HG03575 (cell line): Measurements from ENCODE around the gene FAM204A.

Source experiments
- ATAC-seq: cut with Tn5 transposase; IDR thresholded peaks from one replicate; pipeline ENCODE4 v1.9.1; 2021; ENCODE audit not compliant: unreplicated experiment, insufficient number of reproducible peaks, low FRiP score; ENCODE audit errors: extremely low read depth

FAM204A gene

DNA sequence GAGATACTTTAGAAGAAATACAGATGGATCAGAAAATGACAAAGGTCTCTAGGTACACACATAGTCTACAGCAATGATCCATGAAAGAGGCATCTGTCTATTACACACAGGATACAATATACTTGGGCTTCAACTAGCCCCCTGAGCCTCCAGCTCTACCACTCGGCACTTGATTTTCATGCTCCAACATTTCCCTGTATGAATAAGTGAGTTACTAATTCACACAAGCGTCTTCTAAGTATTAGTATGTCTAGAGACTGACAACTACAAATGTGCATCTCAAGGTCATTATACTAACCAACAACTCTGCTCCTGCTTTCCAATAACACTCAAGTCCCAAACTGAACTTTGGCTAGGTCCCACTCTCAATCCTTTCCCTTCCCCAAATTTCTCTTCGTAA, 8.3 kb downstream of the FAM204A start:
- no peak for ATAC-seq

DNA sequence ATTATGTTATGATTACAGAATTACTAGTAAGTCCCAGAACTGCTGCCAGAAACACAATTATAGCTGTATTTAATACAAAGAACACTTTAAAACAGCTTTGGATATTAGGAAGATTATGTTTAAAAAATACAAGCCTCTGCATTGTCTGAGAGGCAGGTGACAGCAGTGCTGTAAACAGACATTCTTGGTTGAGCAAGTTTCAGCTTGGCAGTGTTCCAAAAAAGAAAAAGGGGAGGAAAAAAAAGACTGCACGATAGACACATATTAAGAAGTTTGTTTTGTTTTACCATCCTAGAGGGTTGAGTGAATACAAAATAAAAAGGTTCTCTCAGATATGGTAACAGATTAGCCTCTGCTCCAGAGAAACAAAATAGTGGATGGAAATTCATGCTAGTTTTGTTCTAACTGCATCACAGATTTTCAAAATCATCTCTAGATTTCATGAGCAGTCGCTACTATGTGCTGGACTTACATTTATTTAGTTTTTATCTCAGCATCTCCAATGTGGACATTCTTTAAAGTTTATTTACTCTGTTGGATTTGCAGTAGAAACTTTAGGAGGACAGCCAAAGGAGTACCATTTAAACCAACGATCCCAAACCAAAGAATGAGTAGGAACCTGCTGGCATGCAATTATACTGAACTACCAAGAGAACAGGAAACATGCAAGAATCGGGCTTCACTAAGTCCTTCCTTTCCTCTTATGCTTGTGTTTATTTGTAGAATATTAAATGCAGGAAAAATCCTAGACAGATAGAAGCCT, 9.0 kb downstream of the FAM204A start:
- no peak for ATAC-seq

GRCh38 chr10:118332236-118332635, 9.9 kb downstream of the FAM204A start:
- no peak for ATAC-seq

- no peak for ATAC-seq
Observed at GRCh38 chr10:118330295-118331076, 11.6 kb downstream of the FAM204A start.

DNA sequence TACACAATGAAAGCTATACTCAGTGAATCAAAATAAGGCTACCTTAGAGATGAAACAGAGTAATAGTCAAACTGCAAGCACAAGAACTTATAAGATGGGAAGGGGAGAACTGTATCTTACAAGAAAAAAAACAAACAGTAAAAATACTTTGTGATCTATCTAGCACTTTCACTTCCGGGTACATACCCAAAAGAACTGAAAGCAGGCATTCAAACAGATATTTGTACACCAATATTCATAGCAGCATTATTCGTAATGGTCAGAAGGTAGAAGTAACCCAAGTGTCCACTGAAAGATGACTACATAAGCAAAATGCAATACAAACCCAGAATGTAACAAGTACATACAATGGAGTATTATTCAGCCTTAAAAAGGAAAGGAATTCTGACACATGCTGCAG, 18.0 kb downstream of the FAM204A start:
- ATAC-seq: no peak

- ATAC-seq: no peak
Observed at GRCh38 chr10:118321724-118322575, 20.2 kb downstream of the FAM204A start.

DNA sequence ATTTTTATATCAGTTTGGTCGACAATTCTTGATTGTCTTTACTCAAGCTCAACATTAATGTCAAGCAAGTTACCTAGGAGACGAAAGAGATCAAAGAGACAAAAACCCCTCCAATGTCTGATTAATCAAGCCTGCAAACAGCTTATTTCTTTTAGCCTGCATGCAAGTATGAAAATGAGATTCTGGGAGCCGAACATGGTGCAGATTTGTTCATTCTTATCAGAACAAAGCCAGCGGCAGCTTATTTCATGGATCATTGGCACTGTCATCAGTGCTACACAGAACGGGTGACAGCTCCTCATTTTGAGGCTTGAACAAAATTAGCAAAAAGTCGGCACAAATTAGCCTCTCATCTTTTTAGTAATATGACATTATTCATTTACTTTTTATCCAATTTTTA, 26.5 kb downstream of the FAM204A start:
- ATAC-seq: no peak

DNA sequence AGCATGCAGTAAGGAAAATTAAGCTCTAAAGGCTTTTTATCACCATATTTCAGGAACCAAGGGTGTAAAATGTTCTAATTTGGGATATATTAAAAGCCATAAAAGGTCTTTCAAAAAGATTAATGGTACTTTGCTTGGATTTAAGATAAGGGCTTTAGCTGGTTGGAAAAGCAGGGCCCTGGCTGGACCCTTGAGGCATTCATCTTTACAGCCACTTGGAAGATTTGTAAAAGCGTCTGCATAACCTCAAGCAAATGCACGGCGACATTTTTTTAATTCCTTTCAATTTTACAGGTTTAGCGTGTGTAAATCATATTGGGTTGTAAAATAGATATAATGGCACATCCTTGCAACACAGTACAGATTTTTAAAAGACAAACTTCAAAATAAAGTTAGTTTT, 27.2 kb downstream of the FAM204A start:
- no peak for ATAC-seq

DNA sequence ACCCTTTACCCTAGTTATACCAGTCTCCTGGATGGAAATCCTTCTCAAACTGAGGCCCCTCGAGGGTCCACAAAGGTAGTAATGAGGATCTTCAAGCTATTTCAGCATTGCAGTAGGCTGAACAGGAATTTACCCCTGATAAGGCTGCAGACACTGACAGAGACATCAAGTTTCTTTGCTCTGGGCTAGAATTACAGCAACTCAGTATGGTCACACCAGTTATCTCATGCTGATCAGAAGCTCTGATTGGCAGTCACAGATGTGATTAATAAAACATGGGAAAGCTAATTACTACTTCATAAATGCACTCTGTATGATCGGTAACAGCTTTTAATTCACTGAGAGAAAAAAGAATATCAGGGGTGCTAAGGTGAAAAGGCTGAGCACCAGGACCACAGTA, 30.6 kb downstream of the FAM204A start:
- ATAC-seq: no peak

DNA sequence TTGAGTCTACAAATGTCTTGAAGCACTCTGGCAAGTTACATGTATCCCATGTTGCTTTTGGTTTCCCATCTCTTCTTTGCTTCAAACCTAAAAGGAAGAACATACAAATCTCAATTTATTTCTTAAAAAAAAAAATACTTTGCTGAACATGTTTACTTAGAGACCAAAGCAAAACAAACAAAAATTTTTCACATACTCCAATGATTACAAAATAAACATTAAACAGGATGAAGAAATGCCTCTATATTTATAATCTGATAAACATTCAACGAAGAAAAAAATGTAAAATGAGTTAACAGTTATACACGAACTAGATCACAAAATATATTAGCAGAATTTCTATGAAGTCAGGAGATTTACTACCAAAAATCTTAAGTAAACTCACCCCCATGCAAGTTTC, 31.3 kb downstream of the FAM204A start:
- no peak for ATAC-seq

GRCh38 chr10:118309911-118310310, 32.2 kb downstream of the FAM204A start:
- ATAC-seq: no peak

GRCh38 chr10:118308664-118309063, 33.5 kb downstream of the FAM204A start:
- no peak for ATAC-seq

DNA sequence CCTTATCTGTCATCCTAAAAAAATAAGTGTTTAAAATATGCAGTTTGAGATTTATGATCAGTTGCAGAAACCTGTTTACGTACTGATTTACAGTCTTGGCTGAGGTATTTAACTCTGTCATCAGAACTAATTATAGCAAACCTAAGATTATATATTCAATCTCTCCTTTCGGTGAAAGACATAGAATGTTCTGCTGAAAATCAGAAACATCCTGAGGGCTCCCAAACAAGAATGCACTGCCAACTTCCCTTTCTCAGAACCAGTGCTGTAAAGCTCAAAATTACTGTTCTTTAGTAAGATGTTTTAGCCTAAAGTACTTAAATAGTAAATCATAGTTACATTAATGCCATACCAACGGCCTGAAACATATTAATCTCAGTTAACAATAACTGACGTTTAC, 34.3 kb downstream of the FAM204A start:
- no peak for ATAC-seq

DNA sequence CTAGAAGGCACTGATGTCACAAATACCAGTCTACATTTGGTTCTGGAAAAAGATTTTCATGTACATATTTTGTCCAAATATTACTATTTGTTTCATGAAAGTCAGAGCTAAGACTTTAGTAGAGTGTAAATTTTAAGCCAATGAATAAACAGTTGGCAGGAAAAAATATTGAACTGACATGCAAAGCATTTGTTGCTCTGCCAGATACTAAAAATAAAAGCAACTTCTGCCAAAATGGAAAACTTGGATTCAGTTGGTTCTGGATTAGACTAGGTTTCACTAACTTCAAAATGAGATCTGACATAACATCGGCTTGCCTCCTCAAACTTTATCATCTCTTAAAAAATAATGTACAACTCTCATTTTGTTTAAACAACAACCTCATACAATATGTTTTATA, 34.9 kb downstream of the FAM204A start:
- ATAC-seq: no peak

- no peak for ATAC-seq
Observed at GRCh38 chr10:118305730-118306129, 36.4 kb downstream of the FAM204A start.

DNA sequence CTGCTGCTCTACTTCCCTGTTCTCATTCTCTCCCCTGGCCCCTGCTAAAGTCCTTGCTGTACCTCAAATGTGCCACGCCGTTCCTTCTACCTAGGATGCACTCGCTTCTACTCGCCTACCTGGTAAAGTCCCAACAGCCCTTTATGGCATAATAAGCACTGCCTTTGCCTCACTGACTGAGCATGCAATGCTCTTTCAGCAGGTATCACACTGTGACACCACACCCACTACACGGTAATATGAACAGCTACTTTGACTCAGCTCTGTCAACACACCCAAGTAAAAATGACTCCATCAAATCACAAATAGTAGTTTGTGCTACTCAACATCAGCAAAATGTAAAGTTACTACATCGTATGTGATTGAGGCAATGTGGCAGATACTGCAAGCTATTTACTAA, 37.6 kb downstream of the FAM204A start:
- ATAC-seq: no peak

GRCh38 chr10:118301211-118301610, 40.9 kb downstream of the FAM204A start:
- ATAC-seq: no peak

DNA sequence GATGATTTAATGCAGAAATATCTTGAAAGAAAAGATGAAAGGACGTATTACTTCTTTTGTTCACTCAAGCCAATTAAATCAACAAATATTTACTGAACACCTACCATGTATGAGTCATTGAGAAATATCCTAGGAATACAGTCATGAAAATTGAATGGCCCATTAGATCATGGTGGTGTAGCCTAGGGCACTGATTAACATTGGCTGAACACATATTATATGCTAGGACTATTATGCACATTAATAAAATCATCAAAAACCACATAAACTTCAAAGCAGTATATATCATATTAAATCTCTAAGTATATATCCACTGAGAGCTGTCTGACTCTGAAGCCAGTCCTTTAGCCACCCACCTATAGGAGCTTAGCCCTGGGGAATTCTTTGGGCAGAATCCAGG, 41.8 kb downstream of the FAM204A start:
- no peak for ATAC-seq

DNA sequence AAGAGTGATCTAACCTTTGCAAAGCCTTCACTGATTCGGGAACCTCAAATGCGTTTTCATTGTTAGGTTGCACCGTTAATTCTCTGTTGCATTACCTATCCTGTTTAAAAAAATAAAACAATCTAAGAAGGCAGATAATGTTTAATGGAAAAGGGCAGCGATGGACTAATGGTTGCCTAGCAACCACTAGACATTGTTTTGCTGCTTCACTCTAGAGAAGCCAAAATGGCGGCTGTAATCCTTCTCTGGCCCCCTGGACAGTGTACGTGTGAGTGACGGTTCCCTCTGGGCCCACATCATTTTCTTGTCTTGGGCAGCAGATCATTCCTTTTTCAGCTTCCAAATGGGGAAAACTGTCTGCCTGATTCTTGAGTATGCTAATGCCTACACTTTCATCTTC, 43.3 kb downstream of the FAM204A start:
- ATAC-seq: no peak

DNA sequence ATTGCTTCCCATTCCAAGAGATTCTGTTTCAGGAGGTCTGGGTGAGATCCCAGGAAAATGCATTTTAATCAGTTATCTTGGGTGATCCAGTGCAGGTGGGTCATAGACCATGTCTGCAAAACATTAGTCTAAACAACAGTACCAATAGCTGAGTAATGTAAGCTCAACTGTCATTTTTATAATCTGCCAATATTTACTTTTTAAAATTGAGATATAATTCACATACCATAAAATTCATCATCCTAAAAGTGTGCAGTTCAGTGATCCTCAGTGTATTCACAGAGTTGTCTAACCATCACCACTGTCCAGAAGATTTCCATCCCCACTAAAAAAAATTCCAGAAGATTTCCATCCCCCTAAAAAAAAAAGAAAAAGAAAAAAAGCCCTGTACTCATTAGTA, 51.0 kb downstream of the FAM204A start:
- ATAC-seq: no peak
